HepG2 (cell line): ENCODE measurements around the gene TBRG4. TPM values are rescaled to one million over a fixed set of nuclear protein-coding genes. Genes with fewer than 3 reads are reported as not detected.

Experiments
- ATAC-seq: fragments of 200-7000 bp; cut with Tn5 transposase; 3 replicates; pipeline ENCODE4 v1.9.1; 2020; ENCODE audit warnings: mild to moderate bottlenecking, moderate library complexity
- BruUV-seq: library from RNA; stranded (reverse); fragments of 400-500 nt; replicated peaks from 2 replicates; lab custom pipeline; 2021; lab: Mats Ljungman, UMichigan
- CTCF ChIA-PET: fragments of 300-600 bp; formaldehyde crosslinking; extraction: SDS; loops from one replicate; lab custom pipeline; 2021; ENCODE audit warnings: low total read pairs, inconsistent platforms, low intra/inter-chr PET ratio; lab: Yijun Ruan, JAX
- POLR2A ChIA-PET: fragments of 350-600 bp; sonication (Branson Sonifier 250); formaldehyde crosslinking; loops from one replicate; lab custom pipeline; 2020; ENCODE audit warnings: antibody characterized with exemption, inconsistent platforms; lab: Yijun Ruan, JAX
- DNase-seq: peaks from one replicate; pipeline ENCODE4 v3.0.0-alpha.2; 2015; ENCODE audit warnings: low spot score
- FAIRE-seq: peaks from 3 replicates; lab custom pipeline; 2011; peaks lifted over from hg19 to GRCh38; lab: Jason Lieb, UNC
- H2AFZ ChIP-seq: one replicate; pipeline ENCODE4 v1.6.1; 2011; ENCODE audit warnings: low read length, inconsistent platforms
- H3K27ac ChIP-seq: fragments of 300-600 bp; 3 replicates; pipeline ENCODE4 v1.8.0; 2011; ENCODE audit warnings: mixed run types, mild to moderate bottlenecking, mixed read lengths, low read length, inconsistent platforms; ENCODE audit not compliant: insufficient read depth; ENCODE audit errors: extremely low read length
- H3K27me3 ChIP-seq, 2 experiments: fragments of 200-600 bp in 1 of 2; 2 replicates in 1 of 2; 3 replicates in 1 of 2; pipeline versions ENCODE4 v1.6.0 to v1.8.0; 2011; ENCODE audit warnings: low read length in 2 of 2, mild to moderate bottlenecking in 2 of 2, moderate library complexity in 2 of 2, inconsistent platforms in 1 of 2; ENCODE audit not compliant: insufficient read depth in 2 of 2, control insufficient read depth in 1 of 2
- H3K36me3 ChIP-seq, 2 experiments: fragments of 200-600 bp in 1 of 2; replicated peaks in 1 of 2; 2 replicates in 1 of 2; 3 replicates in 1 of 2; pipeline versions ENCODE4 v1.5.1 to v1.8.0; 2011; ENCODE audit warnings: low read length in 2 of 2, inconsistent platforms in 1 of 2; ENCODE audit not compliant: insufficient read depth in 2 of 2, control insufficient read depth in 1 of 2
- H3K4me1 ChIP-seq: 2 replicates; pipeline ENCODE4 v1.5.1; 2012; ENCODE audit warnings: low read length, inconsistent platforms; ENCODE audit not compliant: insufficient read depth
- H3K4me2 ChIP-seq: 2 replicates; pipeline ENCODE4 v1.6.0; 2011; ENCODE audit warnings: low read depth, low read length, inconsistent platforms
- H3K4me3 ChIP-seq, 3 experiments: fragments of 200-600 bp in 1 of 3; sonication (generic), shearing (Covaris generic) in 1 of 3; replicated peaks in 1 of 3; 2 replicates each; pipeline ENCODE4 v1.5.1; 2011 to 2016; ENCODE audit warnings: low read length in 3 of 3, inconsistent platforms in 2 of 3, low read depth in 2 of 3, mild to moderate bottlenecking in 2 of 3, control low read depth in 1 of 3, mixed read lengths in 1 of 3; ENCODE audit not compliant: insufficient read depth in 1 of 3
- H3K79me2 ChIP-seq: one replicate; pipeline ENCODE4 v1.6.1; 2011; ENCODE audit warnings: low read length, inconsistent platforms; ENCODE audit not compliant: insufficient read depth
- H3K9ac ChIP-seq: 2 replicates; pipeline ENCODE4 v1.6.0; 2011; ENCODE audit warnings: mild to moderate bottlenecking, low read depth, low read length, inconsistent platforms; ENCODE audit not compliant: insufficient read depth
- H3K9me3 ChIP-seq: 2 replicates; pipeline ENCODE4 v1.5.1; 2012; ENCODE audit warnings: mild to moderate bottlenecking, low read length
- H4K20me1 ChIP-seq: 2 replicates; pipeline ENCODE4 v1.6.0; 2011; ENCODE audit warnings: inconsistent platforms, mild to moderate bottlenecking, low read length, moderate library complexity; ENCODE audit not compliant: insufficient read depth
- CC2D1A ChIP-seq: sonication (generic); formaldehyde crosslinking; IDR thresholded peaks from 2 replicates; pipeline ENCODE4 v1.8.1; 2023; ENCODE audit warnings: mild to moderate bottlenecking, missing genetic modification reagents
- HMGA1 ChIP-seq: sonication (generic); formaldehyde crosslinking; conservative IDR thresholded peaks from 2 replicates; pipeline ENCODE4 v1.4.0; 2020; ENCODE audit warnings: missing genetic modification reagents
- IKZF1 ChIP-seq: fragments of 450-650 bp; IDR thresholded peaks from 2 replicates; pipeline ENCODE4 v1.7.1; 2016
- SCMH1 ChIP-seq: sonication (generic); formaldehyde crosslinking; IDR thresholded peaks from 2 replicates; pipeline ENCODE4 v1.9.0; 2021; ENCODE audit warnings: missing genetic modification reagents, mild to moderate bottlenecking, borderline replicate concordance
- ZC3H13 ChIP-seq: sonication (generic); formaldehyde crosslinking; IDR thresholded peaks from 2 replicates; pipeline ENCODE4 v1.8.1; 2023; ENCODE audit warnings: mild to moderate bottlenecking, missing genetic modification reagents, moderate library complexity
- ZMAT3 ChIP-seq: sonication (generic); formaldehyde crosslinking; conservative IDR thresholded peaks from 2 replicates; pipeline ENCODE4 v1.7.0; 2021; ENCODE audit warnings: missing genetic modification reagents
- WGBS: methylation state at CpG from one replicate; pipeline ENCODE4 v1.1.6; 2017; ENCODE audit warnings: low lambda C conversion rate; 5-methylcytosine and 5-hydroxymethylcytosine counted together
- in situ Hi-C: cut with HindIII; loops from 2 replicates; pipeline ENCODE4 v1.10.0; 2017; ENCODE audit warnings: low pct_unique_long_range_greater_than_20kb; ENCODE audit not compliant: extremely low pct_ligation_motif_present
- intact Hi-C: fragments of 100-400 bp; cut with micrococcal nuclease; formaldehyde crosslinking; loops from one replicate; pipeline ENCODE4 v1.10.0; 2022; ENCODE audit not compliant: unreplicated experiment
- polyA plus RNA-seq, 8 experiments: library from polyadenylated mRNA; depleted of rRNA in 3 of 8; stranded (reverse) in 7 of 8; unstranded in 1 of 8; fragments of >200 nt; fragmentation: Illumina TruSeq in 4 of 8; extraction: Trizol in 4 of 8; gene quantifications; 2 replicates each; pipeline versions ENCODE4 v1.2.1 to v1.2.3, GENCODE V29; 2011 to 2016; ENCODE audit warnings: low read depth in 4 of 8, missing spikeins in 1 of 8, mixed read lengths in 1 of 8; ENCODE audit not compliant: insufficient read depth in 1 of 8
- total RNA-seq, 5 experiments: library from RNA; depleted of rRNA; stranded (reverse); fragments of >200 nt; fragmentation: Illumina TruSeq; extraction: Trizol; gene quantifications; 2 replicates each; pipeline ENCODE4 v1.2.3, GENCODE V29; 2016; ENCODE audit warnings: low read depth in 1 of 5
- TF ChIP-seq, protein P1 (sequence below): sonication (generic); formaldehyde crosslinking; IDR thresholded peaks from 2 replicates; pipeline ENCODE4 v1.5.0; 2020; ENCODE audit warnings: mild to moderate bottlenecking, missing genetic modification reagents, moderate library complexity
- TF ChIP-seq, protein P2 (sequence below): sonication (generic); formaldehyde crosslinking; IDR thresholded peaks from 2 replicates; pipeline ENCODE4 v1.4.0; 2020; ENCODE audit warnings: mild to moderate bottlenecking, missing genetic modification reagents, borderline replicate concordance
- TF ChIP-seq, protein P3 (sequence below): sonication (generic); formaldehyde crosslinking; IDR thresholded peaks from 2 replicates; pipeline ENCODE4 v1.5.0; 2020; ENCODE audit warnings: mild to moderate bottlenecking, missing genetic modification reagents, borderline replicate concordance

Gene TBRG4
- total and polyA plus RNA-seq, 2 of the 13 experiments (the other 11 are each of a cell fraction or from before 2014, with no cell fraction given): 87.8 to 107 TPM

DNA sequence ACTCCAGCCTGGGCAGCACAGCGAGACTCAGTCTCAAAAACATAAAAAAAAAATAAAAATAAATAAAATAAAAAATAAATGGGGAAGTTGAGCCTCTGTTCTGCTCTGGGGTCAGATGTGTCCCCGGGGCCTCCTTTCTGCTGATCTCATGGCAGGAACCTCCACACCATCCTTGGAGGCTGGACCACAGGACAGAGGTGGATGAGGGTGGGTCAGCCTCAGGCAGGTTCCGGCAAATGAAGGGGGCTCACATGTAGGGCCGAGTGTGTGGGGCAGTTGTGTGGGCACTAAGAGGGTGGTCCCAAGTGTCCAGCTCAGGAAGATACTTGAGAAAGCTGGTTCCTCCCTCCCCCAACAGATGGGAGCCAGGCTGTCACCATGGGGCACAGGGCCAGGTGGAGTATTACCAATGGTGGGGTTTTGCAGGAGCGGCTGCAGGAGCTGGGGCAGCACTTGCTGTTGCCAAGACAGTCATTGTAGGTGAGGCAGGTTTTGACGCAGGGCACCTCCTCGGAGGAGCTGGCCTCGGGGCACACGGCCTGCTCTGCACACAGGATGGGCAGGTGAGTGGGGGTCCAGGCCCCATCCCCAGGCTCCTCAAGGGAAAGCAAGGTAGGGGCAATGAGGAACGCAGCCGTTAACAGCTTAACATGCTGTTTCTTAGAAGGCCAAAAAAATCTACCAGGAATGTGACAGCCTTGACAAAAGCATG, 13.9 kb upstream of the TBRG4 start:
- peaks cover 5 to 53% of the 10 kb centered on the region in 2 experiments; a peak in 4 of 5 replicates for H3K27me3 ChIP-seq
- no peak overlapping the region for H2AFZ ChIP-seq
- FAIRE-seq: no peak
- no peak overlapping the region for H3K4me3 ChIP-seq
- no peaks in the 10 kb centered on the region for H3K79me2 ChIP-seq
- no peak overlapping the region for H3K9ac ChIP-seq
- no peak for ATAC-seq
- H3K4me1 ChIP-seq: peaks cover 13% of the 10 kb centered on the region; the same call in 1 of the 2 replicates
- intact Hi-C loops: no loop called here
- no TSS peak for BruUV-seq
- H3K9me3 ChIP-seq: no peaks in the 10 kb centered on the region
- no peak for DNase-seq
- 55% methylated on average over 9 of the region's 11 CpGs for WGBS
- H4K20me1 ChIP-seq: no peaks in the 10 kb centered on the region
- no peak overlapping the region for H3K4me2 ChIP-seq
- no peaks in the 10 kb centered on the region for H3K36me3 ChIP-seq
- POLR2A ChIA-PET: no interaction called here
- CTCF ChIA-PET: no interaction called here
- H3K27ac ChIP-seq: no peak overlapping the region
- in situ Hi-C loops: no loop called here
- TF ChIP-seq CC2D1A (CRISPR knock-in tag): no peak
- TF ChIP-seq, protein P1, sequence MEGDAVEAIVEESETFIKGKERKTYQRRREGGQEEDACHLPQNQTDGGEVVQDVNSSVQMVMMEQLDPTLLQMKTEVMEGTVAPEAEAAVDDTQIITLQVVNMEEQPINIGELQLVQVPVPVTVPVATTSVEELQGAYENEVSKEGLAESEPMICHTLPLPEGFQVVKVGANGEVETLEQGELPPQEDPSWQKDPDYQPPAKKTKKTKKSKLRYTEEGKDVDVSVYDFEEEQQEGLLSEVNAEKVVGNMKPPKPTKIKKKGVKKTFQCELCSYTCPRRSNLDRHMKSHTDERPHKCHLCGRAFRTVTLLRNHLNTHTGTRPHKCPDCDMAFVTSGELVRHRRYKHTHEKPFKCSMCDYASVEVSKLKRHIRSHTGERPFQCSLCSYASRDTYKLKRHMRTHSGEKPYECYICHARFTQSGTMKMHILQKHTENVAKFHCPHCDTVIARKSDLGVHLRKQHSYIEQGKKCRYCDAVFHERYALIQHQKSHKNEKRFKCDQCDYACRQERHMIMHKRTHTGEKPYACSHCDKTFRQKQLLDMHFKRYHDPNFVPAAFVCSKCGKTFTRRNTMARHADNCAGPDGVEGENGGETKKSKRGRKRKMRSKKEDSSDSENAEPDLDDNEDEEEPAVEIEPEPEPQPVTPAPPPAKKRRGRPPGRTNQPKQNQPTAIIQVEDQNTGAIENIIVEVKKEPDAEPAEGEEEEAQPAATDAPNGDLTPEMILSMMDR (CRISPR knock-in tag): no peak
- TF ChIP-seq, protein P2, sequence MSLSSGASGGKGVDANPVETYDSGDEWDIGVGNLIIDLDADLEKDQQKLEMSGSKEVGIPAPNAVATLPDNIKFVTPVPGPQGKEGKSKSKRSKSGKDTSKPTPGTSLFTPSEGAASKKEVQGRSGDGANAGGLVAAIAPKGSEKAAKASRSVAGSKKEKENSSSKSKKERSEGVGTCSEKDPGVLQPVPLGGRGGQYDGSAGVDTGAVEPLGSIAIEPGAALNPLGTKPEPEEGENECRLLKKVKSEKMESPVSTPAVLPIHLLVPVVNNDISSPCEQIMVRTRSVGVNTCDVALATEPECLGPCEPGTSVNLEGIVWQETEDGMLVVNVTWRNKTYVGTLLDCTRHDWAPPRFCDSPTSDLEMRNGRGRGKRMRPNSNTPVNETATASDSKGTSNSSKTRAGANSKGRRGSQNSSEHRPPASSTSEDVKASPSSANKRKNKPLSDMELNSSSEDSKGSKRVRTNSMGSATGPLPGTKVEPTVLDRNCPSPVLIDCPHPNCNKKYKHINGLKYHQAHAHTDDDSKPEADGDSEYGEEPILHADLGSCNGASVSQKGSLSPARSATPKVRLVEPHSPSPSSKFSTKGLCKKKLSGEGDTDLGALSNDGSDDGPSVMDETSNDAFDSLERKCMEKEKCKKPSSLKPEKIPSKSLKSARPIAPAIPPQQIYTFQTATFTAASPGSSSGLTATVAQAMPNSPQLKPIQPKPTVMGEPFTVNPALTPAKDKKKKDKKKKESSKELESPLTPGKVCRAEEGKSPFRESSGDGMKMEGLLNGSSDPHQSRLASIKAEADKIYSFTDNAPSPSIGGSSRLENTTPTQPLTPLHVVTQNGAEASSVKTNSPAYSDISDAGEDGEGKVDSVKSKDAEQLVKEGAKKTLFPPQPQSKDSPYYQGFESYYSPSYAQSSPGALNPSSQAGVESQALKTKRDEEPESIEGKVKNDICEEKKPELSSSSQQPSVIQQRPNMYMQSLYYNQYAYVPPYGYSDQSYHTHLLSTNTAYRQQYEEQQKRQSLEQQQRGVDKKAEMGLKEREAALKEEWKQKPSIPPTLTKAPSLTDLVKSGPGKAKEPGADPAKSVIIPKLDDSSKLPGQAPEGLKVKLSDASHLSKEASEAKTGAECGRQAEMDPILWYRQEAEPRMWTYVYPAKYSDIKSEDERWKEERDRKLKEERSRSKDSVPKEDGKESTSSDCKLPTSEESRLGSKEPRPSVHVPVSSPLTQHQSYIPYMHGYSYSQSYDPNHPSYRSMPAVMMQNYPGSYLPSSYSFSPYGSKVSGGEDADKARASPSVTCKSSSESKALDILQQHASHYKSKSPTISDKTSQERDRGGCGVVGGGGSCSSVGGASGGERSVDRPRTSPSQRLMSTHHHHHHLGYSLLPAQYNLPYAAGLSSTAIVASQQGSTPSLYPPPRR (CRISPR knock-in tag): no peak
- TF ChIP-seq HMGA1 (CRISPR knock-in tag): no peak
- no peak for TF ChIP-seq ZC3H13 (CRISPR knock-in tag)
- no peak for TF ChIP-seq IKZF1
- no peak for TF ChIP-seq SCMH1 (CRISPR knock-in tag)
- no peak for TF ChIP-seq ZMAT3
- TF ChIP-seq, protein P3, sequence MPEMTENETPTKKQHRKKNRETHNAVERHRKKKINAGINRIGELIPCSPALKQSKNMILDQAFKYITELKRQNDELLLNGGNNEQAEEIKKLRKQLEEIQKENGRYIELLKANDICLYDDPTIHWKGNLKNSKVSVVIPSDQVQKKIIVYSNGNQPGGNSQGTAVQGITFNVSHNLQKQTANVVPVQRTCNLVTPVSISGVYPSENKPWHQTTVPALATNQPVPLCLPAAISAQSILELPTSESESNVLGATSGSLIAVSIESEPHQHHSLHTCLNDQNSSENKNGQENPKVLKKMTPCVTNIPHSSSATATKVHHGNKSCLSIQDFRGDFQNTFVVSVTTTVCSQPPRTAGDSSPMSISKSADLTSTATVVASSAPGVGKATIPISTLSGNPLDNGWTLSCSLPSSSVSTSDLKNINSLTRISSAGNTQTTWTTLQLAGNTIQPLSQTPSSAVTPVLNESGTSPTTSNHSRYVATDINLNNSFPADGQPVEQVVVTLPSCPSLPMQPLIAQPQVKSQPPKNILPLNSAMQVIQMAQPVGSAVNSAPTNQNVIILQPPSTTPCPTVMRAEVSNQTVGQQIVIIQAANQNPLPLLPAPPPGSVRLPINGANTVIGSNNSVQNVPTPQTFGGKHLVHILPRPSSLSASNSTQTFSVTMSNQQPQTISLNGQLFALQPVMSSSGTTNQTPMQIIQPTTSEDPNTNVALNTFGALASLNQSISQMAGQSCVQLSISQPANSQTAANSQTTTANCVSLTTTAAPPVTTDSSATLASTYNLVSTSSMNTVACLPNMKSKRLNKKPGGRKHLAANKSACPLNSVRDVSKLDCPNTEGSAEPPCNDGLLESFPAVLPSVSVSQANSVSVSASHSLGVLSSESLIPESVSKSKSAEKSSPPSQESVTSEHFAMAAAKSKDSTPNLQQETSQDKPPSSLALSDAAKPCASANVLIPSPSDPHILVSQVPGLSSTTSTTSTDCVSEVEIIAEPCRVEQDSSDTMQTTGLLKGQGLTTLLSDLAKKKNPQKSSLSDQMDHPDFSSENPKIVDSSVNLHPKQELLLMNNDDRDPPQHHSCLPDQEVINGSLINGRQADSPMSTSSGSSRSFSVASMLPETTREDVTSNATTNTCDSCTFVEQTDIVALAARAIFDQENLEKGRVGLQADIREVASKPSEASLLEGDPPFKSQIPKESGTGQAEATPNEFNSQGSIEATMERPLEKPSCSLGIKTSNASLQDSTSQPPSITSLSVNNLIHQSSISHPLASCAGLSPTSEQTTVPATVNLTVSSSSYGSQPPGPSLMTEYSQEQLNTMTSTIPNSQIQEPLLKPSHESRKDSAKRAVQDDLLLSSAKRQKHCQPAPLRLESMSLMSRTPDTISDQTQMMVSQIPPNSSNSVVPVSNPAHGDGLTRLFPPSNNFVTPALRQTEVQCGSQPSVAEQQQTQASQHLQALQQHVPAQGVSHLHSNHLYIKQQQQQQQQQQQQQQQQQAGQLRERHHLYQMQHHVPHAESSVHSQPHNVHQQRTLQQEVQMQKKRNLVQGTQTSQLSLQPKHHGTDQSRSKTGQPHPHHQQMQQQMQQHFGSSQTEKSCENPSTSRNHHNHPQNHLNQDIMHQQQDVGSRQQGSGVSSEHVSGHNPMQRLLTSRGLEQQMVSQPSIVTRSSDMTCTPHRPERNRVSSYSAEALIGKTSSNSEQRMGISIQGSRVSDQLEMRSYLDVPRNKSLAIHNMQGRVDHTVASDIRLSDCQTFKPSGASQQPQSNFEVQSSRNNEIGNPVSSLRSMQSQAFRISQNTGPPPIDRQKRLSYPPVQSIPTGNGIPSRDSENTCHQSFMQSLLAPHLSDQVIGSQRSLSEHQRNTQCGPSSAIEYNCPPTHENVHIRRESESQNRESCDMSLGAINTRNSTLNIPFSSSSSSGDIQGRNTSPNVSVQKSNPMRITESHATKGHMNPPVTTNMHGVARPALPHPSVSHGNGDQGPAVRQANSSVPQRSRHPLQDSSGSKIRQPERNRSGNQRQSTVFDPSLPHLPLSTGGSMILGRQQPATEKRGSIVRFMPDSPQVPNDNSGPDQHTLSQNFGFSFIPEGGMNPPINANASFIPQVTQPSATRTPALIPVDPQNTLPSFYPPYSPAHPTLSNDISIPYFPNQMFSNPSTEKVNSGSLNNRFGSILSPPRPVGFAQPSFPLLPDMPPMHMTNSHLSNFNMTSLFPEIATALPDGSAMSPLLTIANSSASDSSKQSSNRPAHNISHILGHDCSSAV: no peak
